ENCODE measurements around the gene LENG1.

LENG1 gene

DNA sequence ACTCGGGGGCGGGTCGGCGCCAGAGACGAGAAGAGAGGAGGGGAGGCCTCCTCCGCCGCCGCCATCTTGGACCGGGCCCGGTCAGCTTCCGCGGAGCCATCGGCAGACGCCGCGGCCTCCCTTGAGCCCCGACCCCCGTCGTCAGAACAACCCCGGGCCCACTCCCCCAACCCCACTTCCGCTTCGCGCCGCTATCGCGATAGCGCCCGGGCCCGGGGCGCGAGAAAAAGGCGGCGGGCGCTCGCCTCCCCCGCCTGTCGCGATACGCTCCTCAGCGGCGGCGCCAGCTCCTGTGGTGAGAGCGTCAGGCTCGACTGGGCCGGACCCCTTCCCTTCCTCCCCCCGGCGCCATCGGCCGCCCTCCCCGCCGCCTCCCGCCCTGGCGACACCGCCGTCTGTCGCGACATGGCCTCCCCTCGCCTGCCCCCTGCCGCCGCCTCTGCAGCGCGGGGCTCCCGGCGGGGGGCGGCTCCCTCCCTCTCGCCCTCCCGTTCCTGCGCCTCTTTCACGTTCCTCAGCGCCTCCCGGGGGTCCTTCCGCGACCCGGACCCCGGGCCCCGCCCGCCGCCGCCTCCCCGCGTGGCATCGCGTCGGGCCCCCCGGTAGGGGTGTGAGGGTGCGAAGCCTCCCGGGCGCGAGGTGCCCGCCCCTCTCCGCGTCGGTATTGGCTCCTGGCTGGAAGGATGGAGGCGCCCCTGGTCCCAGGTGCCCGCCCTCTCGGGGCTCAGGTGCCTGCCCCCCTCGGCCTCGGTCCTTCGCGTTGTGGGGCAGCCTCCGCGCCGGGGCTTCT is 21.6 kb downstream of the LENG1 start, which contains the start of gene CNOT3:
CNOT3 (plus strand) TSS at position 64 of the 790 bp plus-strand sequence. CDS start 5,217 bp downstream, outside the sequence.
- DNase-seq, result no peak

DNA sequence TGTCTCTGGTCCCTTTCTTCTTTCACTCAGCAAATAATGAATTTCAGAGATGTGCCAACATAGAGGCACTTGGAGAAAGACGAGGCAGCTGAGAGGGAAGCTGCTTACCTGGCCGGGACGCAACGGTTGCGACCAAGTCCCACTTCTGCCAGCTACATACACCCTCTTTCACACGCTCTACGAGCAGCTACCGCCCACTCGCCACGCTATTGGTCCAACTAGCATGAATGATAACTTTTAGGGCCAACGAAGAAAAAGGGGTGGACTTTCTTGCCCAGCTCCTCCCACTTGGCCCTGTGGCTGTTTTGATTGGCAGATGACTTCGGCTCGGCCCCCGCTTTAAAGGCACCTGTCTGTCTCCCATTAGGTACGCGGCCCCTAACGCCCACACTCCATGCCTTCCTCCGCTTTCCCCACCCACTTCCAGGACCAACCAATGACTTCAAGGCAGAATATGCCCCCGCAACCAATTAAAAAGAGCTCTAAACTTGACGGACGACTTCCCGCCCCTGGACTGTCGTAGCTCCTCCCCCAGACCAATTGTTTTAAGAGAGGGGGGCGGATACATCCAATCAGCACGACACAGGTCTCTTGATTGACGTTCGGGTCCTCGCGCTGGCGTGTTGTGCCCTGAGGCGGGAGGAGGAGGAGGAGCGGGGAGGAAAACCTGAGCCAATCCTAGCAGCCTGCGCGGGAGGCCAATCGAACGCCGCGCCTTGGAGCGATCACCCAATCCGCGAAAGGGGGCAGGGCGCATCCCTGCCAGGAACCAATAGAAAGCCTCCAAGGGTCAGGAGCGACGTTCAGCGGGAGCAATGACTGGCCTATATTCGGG is 22.4 kb downstream of the LENG1 start:
- peak; percentile 99 for DNase-seq

DNA sequence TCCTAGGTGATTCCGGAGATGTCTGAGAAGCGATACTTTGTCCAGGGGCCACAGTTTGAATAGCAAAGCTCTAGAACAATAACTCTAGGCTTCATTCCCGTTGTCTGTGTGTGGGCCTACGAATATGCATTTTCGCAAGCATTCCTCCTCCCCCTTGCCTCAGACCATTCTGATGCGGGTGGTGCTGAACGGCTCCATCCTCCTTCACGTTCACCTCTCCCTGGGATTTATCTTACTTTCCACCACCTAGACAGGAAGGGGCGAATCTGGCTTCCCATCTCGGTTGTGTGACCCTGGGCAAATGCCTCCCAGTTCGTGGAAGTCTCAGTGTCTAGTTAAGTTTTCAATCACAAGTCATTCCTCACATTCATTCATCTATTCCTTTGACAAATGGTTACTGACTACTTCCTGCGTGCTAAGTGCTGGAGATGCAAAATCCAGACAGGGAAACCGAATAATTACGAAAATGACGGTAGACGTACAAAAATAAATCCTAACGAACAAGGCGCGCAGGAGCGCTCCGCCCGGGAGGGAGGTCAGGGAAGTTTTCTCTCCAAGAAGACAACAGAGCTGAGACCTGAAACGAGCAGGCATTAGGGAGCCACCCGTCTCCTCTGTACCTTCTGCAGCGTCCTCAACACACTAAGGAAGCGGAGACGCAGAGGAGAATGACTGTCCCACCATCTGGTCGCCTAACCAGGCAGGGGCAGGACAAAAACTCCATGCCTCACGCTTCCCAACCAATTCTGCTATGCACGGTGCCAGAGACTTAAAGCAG is 23.2 kb downstream of the LENG1 start:
- DNase-seq, result no peak

DNA sequence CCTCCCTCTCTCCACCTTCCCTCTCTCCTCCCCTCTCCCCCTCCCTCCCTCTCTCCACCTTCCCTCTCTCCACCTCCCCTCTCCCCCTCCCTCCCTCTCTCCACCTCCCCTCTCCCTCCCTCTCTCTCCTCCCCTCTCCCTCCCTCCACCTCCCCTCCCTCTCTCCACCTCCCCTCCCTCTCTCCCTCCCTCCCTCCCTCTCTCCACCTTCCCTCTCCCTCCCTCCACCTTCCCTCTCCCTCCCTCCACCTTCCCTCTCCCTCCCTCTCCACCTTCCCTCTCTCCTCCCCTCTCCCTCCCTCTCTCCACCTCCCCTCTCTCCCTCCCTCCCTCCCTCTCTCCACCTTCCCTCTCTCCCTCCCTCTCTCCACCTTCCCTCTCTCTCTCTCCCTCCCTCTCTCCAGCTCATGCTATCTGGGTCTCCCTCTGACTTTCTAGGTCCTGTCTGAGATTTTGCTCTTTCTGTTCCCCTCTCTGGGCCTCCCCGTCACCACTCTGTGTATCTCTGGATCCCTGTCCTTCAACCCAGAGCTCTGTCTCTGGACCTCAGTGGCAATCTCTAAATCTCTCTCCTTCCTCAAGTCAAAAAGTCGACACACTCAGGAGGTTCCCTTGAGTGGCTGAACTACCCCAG is 25.4 kb downstream of the LENG1 start:
- DNase-seq, result no peak

DNA sequence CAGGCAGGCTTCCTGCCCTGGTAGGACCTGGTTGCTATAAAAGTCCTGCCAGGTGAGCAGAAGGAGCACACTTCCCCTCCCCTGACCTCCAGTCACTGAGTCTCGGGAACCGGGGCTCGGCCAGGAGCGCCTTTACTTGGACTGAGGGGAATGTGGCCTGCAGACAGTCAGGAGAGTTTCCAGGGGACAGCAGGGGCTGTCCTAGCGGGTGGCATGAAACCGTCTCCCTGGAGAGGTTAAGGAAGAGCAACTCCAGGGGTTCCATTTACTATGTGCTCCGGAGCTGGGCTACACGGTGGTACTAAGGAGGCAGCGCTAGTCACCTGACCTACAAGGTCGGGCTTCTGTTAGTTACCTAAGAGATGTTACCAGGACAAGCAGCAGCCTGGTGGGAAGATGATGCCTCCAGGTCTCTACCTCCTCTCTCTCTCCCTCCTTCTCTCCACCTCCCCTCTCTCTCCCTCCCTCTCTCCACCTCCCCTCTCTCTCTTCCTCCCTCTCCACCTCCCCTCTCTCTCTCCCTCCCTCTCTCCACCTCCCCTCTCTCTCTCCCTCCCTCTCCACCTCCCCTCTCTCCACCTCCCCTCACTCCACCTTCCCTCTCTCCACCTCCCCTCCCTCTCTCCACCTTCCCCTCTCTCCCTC is 26.1 kb downstream of the LENG1 start:
- no peak for DNase-seq

DNA sequence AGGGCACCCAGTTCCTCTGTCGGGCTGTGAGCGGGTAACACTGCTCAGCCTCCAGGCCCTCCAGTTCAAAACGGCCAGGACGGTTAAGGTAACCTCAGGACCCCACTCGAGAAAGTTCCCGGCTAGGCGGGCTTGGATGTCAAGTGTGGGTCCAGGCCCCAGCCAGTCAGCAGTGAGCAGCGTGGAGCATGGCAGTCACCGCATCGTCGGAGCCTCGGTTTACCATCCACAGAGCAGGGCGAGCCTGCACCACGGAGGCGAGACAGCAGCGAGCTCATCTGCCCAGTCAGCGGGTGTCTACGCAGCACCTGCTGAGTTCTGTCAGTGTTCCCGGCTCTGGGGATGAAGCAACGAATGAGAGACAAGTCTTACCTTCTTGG is 29.9 kb downstream of the LENG1 start:
- DNase-seq, result no peak

DNA sequence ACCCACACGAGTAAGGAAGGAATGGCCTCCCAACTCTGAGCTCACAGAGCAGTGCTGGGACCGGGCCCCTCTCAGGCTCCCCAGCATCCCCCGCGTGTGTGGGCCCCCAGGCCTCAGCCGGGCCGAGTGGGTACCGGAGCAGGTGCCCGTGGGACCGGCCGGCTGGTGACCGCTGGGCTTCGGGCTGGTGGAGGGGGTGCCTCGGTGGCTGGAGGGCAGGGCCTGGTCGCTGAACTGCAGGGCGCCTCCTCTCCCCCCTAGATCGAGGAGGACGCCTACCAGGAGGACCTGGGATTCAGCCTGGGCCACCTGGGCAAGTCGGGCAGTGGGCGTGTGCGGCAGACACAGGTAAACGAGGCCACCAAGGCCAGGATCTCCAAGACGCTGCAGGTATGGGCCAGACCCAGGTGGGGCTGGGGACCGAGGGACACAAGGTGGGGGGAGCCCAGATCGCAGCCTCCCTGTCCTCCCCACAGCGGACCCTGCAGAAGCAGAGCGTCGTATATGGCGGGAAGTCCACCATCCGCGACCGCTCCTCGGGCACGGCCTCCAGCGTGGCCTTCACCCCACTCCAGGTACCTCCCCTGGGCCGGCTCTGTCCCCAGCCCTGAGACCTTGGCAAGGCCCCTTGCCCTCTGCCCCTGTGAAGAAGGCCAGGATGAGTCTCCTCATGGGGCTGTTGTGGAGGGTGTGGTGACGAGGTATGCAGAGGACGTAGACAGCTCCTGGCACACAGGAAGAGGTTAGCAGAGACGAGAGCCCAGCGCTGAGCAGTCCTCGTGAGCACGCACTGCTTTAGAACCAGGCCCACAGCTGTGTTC is 30.5 kb downstream of the LENG1 start:
- DNase-seq, result no peak

DNA sequence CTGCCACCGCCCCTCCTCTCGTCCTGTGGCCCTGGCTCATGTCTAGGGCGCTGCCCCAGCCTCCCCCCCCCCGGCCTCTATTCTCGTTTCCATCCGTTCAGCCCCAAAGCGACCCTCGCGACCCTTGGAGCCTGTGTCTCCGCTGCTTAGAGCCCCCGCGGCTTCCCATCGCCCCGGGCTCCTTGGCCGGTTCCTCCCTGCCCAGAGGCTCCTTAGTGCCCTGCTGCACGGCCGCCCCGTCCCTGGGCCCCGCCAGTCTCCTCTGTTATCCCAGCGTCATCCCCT is 31.1 kb downstream of the LENG1 start:
- DNase-seq, result no peak

DNA sequence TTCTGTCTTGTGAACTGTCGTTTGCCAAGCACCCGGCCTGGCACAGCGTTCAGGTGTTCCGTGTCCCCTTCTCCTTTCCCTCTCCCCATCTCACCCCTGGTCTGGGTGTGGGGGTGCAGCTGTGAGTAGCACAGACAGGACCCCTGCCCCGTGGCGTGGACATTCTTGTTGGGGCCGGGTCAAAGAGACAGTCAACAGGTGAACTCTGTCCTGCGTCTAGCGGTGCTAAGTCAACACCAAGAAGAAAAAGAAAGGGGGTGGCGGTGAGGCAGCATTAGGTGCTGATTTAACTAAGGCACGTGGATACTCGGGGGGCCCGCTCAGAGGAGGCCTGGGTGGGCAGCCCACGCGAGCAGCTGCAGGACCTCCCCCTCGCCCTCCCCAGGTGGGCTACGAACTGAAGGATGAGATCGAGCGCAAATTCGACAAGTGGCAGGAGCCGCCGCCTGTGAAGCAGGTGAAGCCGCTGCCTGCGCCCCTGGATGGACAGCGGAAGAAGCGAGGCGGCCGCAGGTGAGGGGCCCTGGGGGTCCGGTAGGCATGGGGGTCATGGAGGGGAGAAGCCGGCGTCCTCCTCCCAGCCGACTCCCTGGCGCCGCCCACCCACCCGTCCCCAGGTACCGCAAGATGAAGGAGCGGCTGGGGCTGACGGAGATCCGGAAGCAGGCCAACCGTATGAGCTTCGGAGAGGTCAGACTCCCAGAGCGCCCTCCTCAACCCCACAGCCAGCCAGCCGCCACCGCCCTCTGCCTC is 31.7 kb downstream of the LENG1 start:
- DNase-seq, result no peak

DNA sequence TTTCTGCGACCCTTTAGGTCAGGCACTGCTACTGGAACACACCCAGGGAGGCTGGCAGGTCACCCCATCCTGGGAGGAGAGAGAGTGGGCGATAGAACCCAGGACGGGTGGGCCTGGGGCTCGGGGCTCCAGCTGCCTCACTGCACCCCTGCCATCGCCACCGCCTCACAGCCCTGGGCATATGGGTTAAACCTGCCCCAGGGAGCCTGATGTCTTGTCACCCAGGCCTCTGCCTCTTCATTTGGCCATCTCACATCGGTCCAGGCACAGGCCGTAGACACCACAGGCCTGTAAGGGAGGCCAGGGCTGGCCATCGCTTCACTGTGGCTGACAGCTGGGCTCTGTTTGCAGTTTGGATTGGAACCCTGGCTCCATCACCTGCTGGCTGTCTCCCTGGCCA is 33.8 kb downstream of the LENG1 start:
- no peak for DNase-seq

DNA sequence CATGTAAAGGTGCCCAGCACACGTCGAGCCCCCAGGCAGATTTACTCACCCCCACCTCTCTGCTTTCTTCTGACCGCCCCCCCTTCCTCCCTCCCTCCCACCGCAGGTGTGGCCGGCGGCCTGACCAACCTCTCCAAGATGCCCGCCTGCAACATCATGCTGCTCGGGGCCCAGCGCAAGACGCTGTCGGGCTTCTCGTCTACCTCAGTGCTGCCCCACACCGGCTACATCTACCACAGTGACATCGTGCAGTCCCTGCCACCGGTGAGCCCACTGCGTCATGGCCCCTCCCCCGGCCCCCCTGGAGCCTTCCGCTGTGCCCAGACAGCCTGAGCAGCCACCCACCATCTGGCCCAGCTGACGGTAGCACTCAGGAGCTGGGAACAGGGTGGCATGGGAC is 35.1 kb downstream of the LENG1 start:
- no peak for DNase-seq

DNA sequence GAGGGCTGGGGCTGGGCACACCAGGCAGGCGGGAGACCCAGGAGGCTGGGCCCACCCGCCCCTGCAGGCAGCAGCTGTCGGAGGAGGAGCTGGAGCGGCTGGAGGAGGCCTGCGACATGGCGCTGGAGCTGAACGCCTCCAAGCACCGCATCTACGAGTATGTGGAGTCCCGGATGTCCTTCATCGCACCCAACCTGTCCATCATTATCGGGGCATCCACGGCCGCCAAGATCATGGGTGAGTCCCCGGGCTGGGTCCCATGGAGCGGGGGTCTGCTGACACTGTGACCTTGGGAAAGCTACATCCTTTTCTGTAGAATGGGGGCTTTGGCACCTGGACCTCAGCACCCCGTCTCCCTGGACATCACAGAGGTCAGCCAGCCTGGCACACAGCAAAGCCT is 35.8 kb downstream of the LENG1 start:
- no peak for DNase-seq

DNA sequence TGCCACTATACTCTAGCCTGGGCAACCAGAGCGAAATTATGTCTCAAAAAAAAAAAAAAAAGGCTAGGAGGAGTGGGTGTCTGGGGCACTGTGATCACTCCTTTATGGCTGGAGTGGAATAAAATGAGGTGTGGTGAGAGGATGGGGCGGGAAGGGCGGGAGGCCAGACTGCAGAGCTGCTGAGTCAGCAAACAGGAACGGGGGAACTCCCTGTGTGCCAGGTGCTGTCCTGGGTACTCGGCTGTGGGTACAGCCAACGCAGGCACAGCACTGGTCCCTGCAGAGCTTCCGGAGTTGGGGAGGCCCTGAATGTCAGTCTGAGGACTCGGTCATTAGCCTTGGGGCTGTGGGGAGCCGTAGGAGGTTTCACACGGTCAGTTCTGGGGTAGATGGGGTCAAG is 38.3 kb downstream of the LENG1 start:
- DNase-seq, result no peak

DNA sequence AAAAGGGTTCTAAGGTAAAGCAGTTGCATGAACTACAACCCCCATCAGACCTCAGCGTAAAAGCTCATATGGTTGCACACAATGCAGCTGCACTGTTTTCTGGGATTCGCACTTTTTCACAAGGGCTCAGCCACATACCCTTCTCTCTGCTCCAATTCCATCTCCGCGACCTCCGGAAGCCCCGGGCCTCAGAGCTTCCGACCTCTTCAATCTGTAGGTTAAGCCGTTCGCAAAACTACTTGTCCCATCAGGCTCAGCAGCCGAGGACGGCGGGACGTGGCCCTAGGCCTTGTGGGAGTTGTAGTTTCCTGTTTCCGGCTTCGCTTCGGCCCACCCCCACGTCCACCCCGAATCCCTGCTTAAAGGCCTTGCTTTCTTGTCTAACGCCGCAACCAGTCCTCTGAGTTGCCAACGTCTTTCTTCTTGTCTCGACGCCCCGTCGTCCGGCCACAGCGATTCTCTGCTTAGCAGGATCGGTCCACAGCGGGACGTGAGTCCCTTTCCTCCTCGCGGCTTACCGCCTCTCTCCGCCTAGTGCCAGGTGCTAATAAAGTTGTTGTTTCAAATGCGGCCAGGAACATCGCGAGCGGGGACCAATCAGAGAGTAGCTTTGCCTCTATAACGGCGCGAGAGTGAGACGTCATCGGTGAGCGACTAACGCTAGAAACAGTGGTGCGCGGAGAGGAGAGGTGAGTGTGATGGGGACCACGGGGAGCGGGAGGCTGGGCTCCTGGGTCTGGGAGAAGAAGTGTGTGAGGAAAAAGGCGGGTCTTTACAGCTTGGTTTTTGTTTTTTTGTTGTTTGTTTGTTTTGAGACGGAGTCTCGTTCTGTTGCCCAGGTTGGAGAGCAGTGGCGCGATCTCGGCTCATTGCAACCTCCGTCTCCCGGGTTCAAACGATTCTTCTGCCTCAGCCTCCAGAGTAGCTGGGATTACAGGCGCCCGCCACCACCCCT is 44.1 kb downstream of the LENG1 start, which contains the start of the genes PRPF31 and TFPT:
PRPF31 (plus strand) TSS at position 646 of the 955 bp plus-strand sequence. CDS start 2,525 bp downstream, outside the sequence.
TFPT (minus strand) TSS at position 549 of the 955 bp plus-strand sequence; CDS start at position 161, 388 bp downstream.
- peak; percentile 90 for DNase-seq

DNA sequence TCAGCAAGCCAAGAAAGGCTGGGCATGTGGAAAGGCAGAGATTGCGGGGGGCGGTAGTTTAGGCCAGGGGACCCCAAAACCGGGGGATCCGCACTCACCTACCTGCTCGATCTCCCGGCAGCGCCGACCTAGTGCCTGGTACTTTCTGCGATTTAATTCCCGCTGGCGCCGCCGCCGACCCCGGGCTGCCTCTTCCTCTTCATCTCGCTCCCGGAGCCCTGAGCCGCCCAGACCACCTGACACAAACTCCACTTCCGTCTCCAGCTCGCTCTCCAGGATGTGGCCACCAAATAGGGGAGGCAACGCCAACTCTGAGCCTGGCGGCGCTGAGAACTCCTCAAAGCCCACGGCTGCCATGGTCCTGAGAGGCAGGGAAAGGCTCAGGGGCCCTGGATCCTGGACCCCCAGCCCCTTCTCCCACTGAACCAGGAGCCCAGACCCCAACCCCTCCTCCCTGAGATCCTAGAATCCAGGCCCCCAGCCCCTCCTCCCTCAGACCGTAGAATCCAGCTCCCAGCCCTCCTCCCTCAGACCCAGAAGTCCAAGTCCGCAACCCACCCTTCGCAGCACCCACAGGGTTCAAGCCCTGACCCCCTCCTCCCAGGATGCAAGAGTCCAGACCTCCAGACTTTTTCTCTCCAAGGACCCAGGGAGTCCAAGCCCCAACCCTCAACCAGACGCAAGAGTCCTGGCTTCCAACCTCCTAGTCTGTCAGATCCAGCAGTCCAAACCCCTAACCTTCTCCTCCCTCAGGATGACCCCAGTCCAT is 45.0 kb downstream of the LENG1 start:
- peak; percentile 37 for DNase-seq

DNA sequence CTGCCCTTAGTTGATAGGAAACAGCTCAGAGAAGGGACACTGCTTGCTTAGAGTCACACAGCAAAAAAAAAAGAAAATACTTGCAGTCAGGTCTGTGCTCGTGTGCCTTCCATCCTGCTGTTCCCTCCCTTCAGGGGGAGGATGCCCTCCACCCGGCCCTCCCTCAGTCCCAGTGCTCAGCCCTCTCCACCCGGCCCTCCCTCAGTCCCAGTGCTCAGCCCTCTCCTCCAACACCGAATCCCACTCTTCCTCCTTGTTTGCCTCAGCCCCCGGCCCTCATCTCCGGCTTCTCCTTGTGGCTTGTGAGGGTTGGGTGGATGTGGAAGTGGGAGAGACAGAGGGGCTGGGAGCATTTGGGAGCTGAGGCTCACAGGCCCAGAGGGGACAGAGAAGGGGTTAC is 49.9 kb downstream of the LENG1 start:
- no peak for DNase-seq

DNA sequence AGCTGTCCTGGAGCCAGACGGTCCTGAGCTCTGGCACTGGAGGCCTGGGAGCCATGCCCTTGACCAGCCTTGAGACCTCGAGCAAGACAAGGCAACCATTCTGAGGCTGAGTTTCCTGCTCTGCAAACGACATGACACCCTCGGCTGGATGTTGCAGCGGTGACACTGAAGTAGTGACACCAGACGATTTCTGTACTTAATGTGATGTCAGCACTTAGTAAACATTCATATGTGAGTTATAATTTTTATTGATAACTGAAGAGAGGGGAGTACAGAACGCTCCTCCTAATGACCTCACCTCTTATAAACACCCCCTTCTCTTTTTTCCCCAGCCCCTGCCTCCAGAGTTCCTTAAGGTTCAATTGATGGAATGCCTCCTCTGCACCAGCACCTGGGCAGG is 51.0 kb downstream of the LENG1 start:
- no peak for DNase-seq

DNA sequence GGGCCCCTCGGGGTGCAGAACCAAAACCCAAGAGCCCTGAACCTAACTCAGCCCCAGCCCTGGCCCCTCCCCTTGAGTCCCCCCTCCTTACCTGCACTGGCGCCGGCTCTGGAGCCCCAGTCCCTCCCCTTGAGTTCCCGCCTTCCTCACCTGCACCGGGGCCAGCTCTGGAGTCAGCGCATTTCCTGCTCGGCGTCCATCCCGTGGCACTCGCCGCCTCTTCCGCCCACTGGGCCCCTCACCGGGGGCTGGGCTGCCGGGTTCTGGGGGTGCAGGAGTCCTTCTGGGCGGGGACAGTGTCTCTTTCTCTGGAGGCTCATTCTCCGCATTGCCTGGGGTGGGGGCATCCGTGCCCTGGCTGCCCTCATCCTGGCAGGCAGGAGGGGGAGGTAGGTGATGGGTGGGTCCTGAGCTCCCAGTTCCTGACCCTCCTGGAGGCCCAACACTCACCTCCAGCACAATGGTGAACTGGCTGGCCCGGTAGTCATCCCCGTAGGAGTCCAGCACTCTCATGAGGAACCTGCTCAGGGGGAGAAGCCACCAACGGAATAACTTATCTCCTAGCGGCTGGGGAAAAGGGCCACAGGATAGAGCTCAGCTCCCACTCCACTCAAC is 51.5 kb downstream of the LENG1 start:
- DNase-seq, result no peak

Data from activated effector memory CD4-positive, alpha-beta T cell treated with Interleukin-2 at 50 U/mL for 16 hours (primary cell).